WTC11 (cell line): Measurements from ENCODE around the gene RGS6.

Experiments
- ATF1 ChIP-seq: sonication (generic); formaldehyde crosslinking; IDR thresholded peaks from 2 replicates; pipeline ENCODE4 v1.8.1; 2023; ENCODE audit warnings: mild to moderate bottlenecking, moderate library complexity, missing genetic modification reagents
- CREM ChIP-seq: sonication (generic); formaldehyde crosslinking; IDR thresholded peaks from 2 replicates; pipeline ENCODE4 v1.8.1; 2022; ENCODE audit warnings: mild to moderate bottlenecking, missing genetic modification reagents, moderate library complexity
- CTCF ChIP-seq: fragments of 200-600 bp; IDR thresholded peaks from 2 replicates; pipeline ENCODE4 v1.8.0; 2022; ENCODE audit warnings: antibody characterized with exemption
- FOXP4 ChIP-seq: sonication (generic); formaldehyde crosslinking; IDR thresholded peaks from 2 replicates; pipeline ENCODE4 v1.8.0; 2022; ENCODE audit warnings: mild to moderate bottlenecking, missing genetic modification reagents
- HMGA2 ChIP-seq: fragments of 250-450 bp; sonication (Bioruptor Pico); IDR thresholded peaks from 2 replicates; pipeline ENCODE4 v1.4.0; 2021; ENCODE audit warnings: mild to moderate bottlenecking, moderate library complexity
- MAX ChIP-seq: sonication (generic); formaldehyde crosslinking; IDR thresholded peaks from 2 replicates; pipeline ENCODE4 v1.8.0; 2022; ENCODE audit warnings: mild to moderate bottlenecking, missing genetic modification reagents
- SP1 ChIP-seq: sonication (generic); formaldehyde crosslinking; conservative IDR thresholded peaks from 2 replicates; pipeline ENCODE4 v1.8.1; 2022; ENCODE audit warnings: missing genetic modification reagents
- ZBTB43 ChIP-seq: sonication (generic); formaldehyde crosslinking; IDR thresholded peaks from 2 replicates; pipeline ENCODE4 v1.8.1; 2023; ENCODE audit warnings: mild to moderate bottlenecking, missing genetic modification reagents
- ZNF396 ChIP-seq: fragments of 250-450 bp; sonication (Bioruptor Pico); IDR thresholded peaks from 2 replicates; pipeline ENCODE4 v1.8.0; 2021; ENCODE audit warnings: mild to moderate bottlenecking, moderate library complexity, borderline replicate concordance

GRCh38 chr14:72485695-72486094, 553.5 kb downstream of the RGS6 start:
- TF ChIP-seq CTCF (no peak), FOXP4 (CRISPR knock-in tag) (no peak), ZNF396 (CRISPR knock-in tag) (no peak), SP1 (CRISPR knock-in tag) (no peak), ATF1 (CRISPR knock-in tag) (no peak), MAX (CRISPR knock-in tag) (no peak), CREM (CRISPR knock-in tag) (no peak), ZBTB43 (CRISPR knock-in tag) (no peak), HMGA2 (CRISPR knock-in tag) (no peak)
